ENCODE results near the gene PTPRQ. TPM values are rescaled to one million over a fixed set of nuclear protein-coding genes. Genes with fewer than 3 reads are reported as not detected.
A peak's percentile ranks its signal among the peaks of the same experiment; 100 is the strongest.

PTPRQ gene
- total RNA-seq, 4 donors from 2014 or later = 1.8 to 12.8 (median 3.4) TPM

DNA sequence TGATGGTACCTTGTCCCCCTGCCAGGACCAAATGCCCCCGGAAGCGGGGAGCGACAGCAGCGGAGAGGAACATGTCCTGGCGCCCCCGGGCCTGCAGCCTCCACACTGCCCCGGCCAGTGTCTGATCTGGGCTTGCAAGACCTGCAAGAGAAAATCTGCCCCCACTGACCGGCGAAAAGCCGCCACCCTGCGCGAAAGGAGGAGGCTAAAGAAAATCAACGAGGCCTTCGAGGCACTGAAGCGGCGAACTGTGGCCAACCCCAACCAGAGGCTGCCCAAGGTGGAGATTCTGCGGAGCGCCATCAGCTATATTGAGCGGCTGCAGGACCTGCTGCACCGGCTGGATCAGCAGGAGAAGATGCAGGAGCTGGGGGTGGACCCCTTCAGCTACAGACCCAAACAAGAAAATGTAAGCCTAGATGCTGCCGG is 263.8 kb downstream of the PTPRQ start:
- Histone ChIP-seq H3K27ac (no peak overlapping the region), H3K4me3 (peak overlapping the region in 1 of 4 donors; percentile 29), H3K36me3 (no peaks in the 10 kb centered on the region), H3K9me3 (no peaks in the 10 kb centered on the region), H3K27me3 (peaks cover 0 to 19% of the 10 kb centered on the region in 2 donors), H3K4me1 (peaks cover 0 to 18% (median 0%) of the 10 kb centered on the region in 4 donors)
- TF ChIP-seq POLR2A (IDR thresholded peaks at IDR 0.05) (no peak), EP300 (IDR thresholded peaks at IDR 0.05) (no peak)
- TF ChIP-seq, protein P1, sequence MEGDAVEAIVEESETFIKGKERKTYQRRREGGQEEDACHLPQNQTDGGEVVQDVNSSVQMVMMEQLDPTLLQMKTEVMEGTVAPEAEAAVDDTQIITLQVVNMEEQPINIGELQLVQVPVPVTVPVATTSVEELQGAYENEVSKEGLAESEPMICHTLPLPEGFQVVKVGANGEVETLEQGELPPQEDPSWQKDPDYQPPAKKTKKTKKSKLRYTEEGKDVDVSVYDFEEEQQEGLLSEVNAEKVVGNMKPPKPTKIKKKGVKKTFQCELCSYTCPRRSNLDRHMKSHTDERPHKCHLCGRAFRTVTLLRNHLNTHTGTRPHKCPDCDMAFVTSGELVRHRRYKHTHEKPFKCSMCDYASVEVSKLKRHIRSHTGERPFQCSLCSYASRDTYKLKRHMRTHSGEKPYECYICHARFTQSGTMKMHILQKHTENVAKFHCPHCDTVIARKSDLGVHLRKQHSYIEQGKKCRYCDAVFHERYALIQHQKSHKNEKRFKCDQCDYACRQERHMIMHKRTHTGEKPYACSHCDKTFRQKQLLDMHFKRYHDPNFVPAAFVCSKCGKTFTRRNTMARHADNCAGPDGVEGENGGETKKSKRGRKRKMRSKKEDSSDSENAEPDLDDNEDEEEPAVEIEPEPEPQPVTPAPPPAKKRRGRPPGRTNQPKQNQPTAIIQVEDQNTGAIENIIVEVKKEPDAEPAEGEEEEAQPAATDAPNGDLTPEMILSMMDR (IDR thresholded peaks at IDR 0.05) = no peak
- WGBS, 2 donors = 54 to 63% methylated on average over 21 of the region's 21 CpGs
- no peak for DNase-seq (ENCODE audit: low spot score in 2 of 2)

DNA sequence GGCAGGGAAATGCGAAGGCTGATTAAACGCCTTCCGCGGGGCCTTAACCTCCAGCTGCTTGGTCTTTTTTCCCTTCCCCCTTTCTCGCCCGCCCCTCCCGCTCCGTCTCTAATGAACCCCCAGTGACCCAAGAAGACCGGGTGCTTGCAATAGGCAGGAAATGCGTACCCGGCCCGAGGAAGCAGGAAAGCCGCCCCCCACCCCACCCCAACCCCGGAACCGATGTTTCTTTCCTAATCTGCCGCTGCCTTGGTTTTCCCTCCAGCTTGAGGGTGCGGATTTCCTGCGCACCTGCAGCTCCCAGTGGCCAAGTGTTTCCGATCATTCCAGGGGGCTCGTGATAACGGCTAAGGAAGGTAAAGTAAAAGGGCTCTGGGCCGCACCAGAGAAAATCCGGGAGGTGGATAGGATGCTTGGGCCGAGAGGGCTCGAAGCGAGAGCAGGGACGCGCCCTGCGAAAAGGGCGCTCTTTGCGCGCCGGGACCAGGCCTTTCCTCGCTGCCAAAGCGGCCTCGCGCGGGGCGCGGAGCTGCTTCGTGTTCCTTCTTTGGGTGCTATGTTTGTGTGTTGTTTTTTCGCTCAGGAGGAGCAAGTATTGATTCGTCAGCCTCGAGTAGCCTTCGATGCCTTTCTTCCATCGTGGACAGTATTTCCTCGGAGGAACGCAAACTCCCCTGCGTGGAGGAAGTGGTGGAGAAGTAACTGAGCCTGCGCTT is 264.4 kb downstream of the PTPRQ start:
- Histone ChIP-seq H3K4me3 (peak overlapping the region in 2 of 4 donors; percentile 16 to 29), H3K9me3 (no peaks in the 10 kb centered on the region), H3K4me1 (peaks cover 0 to 17% (median 0%) of the 10 kb centered on the region in 4 donors), H3K27me3 (peaks cover 0 to 19% of the 10 kb centered on the region in 2 donors), H3K27ac (no peak overlapping the region), H3K36me3 (no peaks in the 10 kb centered on the region)
- 14 to 17% methylated on average over 48 to 49 of the region's 50 CpGs for WGBS, 2 donors
- DNase-seq (ENCODE audit: low spot score in 2 of 2) = no peak
- TF ChIP-seq EP300 (IDR thresholded peaks at IDR 0.05) (no peak), POLR2A (IDR thresholded peaks at IDR 0.05) (no peak)
- TF ChIP-seq, protein P1 (IDR thresholded peaks at IDR 0.05) = no peak

DNA sequence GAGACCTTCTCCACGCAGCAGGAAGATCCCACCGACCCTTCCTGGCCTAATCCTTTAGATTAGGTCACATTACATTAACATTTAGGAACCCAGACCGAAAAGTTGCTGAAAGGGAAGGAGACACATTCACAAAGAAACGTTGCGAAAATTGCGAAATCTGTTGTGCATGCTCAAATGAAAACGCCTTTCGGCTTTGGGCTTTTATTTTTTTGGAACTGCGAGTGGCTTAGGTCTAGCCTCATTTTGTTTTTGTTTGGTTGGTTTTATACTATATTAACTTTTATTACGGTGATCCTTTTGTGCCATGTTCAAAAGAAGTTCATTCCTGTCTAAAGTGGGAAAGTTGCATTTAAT is 264.9 kb downstream of the PTPRQ start:
- Histone ChIP-seq H3K27ac (no peak overlapping the region), H3K9me3 (no peaks in the 10 kb centered on the region), H3K4me3 (peak overlapping the region in 1 of 4 donors; percentile 29), H3K36me3 (no peaks in the 10 kb centered on the region), H3K4me1 (peaks cover 0 to 15% (median 0%) of the 10 kb centered on the region in 4 donors), H3K27me3 (peaks cover 0 to 19% of the 10 kb centered on the region in 2 donors)
- DNase-seq (ENCODE audit: low spot score in 2 of 2) = no peak
- WGBS, 2 donors = 57 to 61% methylated on average over 10 of the region's 10 CpGs
- TF ChIP-seq EP300 (IDR thresholded peaks at IDR 0.05) (no peak), POLR2A (IDR thresholded peaks at IDR 0.05) (no peak)
- TF ChIP-seq, protein P1 (IDR thresholded peaks at IDR 0.05) = no peak

DNA sequence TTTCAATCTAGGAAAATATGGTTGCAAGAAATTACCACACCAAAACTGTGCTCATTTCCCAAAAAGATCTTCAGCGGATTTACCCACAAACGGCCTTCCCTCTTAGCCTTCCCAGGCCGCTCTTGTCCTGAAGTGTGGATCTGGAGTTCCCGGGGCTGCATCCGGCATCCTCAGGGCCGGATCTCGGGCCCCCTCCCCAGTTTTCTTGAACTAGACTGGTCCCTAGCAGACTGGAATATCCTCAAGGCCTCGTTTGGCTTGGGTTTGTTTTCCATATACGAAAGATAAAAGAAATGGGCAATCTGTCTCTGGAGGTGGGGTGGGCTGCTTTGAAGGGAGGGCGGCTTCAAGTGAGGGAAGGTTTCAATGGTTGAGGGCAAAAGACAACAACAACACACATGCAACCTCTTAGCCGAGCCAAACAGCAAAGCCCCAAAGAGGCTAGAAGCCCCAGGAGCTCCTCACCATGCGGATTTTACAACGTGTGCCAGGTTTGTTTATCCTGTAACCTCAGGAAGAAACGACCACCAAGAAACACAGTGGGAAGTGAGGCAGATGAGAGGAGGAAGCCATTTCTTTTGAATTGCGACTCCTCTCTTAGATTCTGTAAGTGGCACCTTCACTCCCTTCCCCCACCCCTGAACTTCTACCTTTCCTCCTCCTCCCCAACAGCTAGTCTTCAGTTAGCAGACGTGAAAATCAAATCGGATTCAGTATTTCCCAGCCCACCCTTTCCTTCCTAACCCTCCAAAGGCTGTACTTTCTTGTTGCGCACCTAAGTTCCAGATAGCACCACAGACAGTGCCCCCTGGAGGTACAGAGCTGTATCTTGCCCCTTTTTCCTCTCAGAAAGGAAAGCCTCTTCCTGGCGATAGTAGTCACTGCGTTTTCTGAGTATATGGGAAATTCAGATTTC is 266.0 kb downstream of the PTPRQ start:
- Histone ChIP-seq H3K4me3 (no peak overlapping the region), H3K27ac (no peak overlapping the region), H3K4me1 (peaks cover 0 to 9% (median 0%) of the 10 kb centered on the region in 4 donors), H3K9me3 (no peaks in the 10 kb centered on the region), H3K27me3 (peaks cover 0 to 29% of the 10 kb centered on the region in 2 donors), H3K36me3 (no peaks in the 10 kb centered on the region)
- TF ChIP-seq, protein P1 (IDR thresholded peaks at IDR 0.05) = no peak
- TF ChIP-seq EP300 (IDR thresholded peaks at IDR 0.05) (no peak), POLR2A (IDR thresholded peaks at IDR 0.05) (no peak)
- DNase-seq (ENCODE audit: low spot score in 2 of 2) = no peak
- WGBS, 2 donors = 71 to 73% methylated on average over 20 of the region's 20 CpGs

Data from tibial nerve (tissue), 4 donors.